ENCODE results near the gene GNG14.

GRCh38 chr19:12695514-12695913, 7.7 kb downstream of the GNG14 start:
- no peak for TF ChIP-seq EZH2 (IDR thresholded peaks at IDR 0.05; ENCODE audit: borderline replicate concordance, low read depth, low read length, severe bottlenecking)
- TF ChIP-seq CTCF (IDR thresholded peaks at IDR 0.05; ENCODE audit: borderline replicate concordance, extremely low read depth, low read length, poor library complexity, severe bottlenecking), result no peak
